Measurements from ENCODE around the gene PRR5L. TPM values are rescaled to one million over a fixed set of nuclear protein-coding genes. Genes with fewer than 3 reads are reported as not detected.

Gene PRR5L
- total and polyA plus RNA-seq, 2 experiments from 2014 or later, result 3.1 to 8.9 TPM

GRCh38 chr11:36257351-36257750 lies 38.7 kb upstream of the PRR5L start:
- Histone ChIP-seq H3K36me3 (ENCODE audit: insufficient read depth) (no peaks in the 10 kb centered on the region), H2AFZ (no peak overlapping the region), H3K9me2 (ENCODE audit: insufficient read depth) (no peaks in the 10 kb centered on the region), H3K4me2 (no peak overlapping the region), H3K4me3 (no peak overlapping the region), H3F3A (replicated peaks; ENCODE audit: low read depth) (no peaks in the 10 kb centered on the region), H4K20me1 (replicated peaks; ENCODE audit: insufficient read depth) (no peaks in the 10 kb centered on the region), H3K79me2 (replicated peaks; ENCODE audit: insufficient read depth) (no peaks in the 10 kb centered on the region), H3K27ac (ENCODE audit: low read depth) (no peak overlapping the region), H3K27me3 (ENCODE audit: insufficient read depth) (no peaks in the 10 kb centered on the region), H3K4me1 (ENCODE audit: insufficient read depth) (no peaks in the 10 kb centered on the region)
- no peak overlapping the region for H3K4me3 Mint-ChIP-seq
- peaks cover 9% of the 10 kb centered on the region for H3K4me1 Mint-ChIP-seq
- peaks cover 3% of the 10 kb centered on the region; the same call in 1 of the 3 replicates for H3K36me3 Mint-ChIP-seq (ENCODE audit: low read depth)
- peaks cover 11% of the 10 kb centered on the region for H3K27me3 Mint-ChIP-seq (ENCODE audit: insufficient read depth, low read depth, poor library complexity)
- ATAC-seq (no peak), DNase-seq (ENCODE audit: low spot score) (no peak)
- no peak for TF ChIP-seq CREB1 (CRISPR knock-in tag; IDR thresholded peaks at IDR 0.05; ENCODE audit: low read depth)
- TF ChIP-seq ZNF114 (CRISPR knock-in tag; IDR thresholded peaks at IDR 0.05), result no peak
- TF ChIP-seq JUNB (IDR thresholded peaks at IDR 0.05; ENCODE audit: unreplicated experiment), result no peak
- no peak for TF ChIP-seq POLR2AphosphoS5 (IDR thresholded peaks at IDR 0.05; ENCODE audit: low read depth)
- H3K9me3 Mint-ChIP-seq, result no peaks in the 10 kb centered on the region; the same call in 2 of the 3 replicates
- H3K27ac Mint-ChIP-seq, result no peak overlapping the region; the same call in 1 of the 2 replicates

GRCh38 chr11:36258730-36259360 lies 37.2 kb upstream of the PRR5L start:
- Mint-ChIP-seq H3K4me1 (peaks cover 9% of the 10 kb centered on the region), H3K27me3 (ENCODE audit: insufficient read depth, low read depth, poor library complexity) (peaks cover 18% of the 10 kb centered on the region), H3K36me3 (ENCODE audit: low read depth) (peaks cover 3% of the 10 kb centered on the region; the same call in 2 of the 3 replicates), H3K9me3 (no peaks in the 10 kb centered on the region; the same call in 2 of the 3 replicates), H3K27ac (no peak overlapping the region), H3K4me3 (no peak overlapping the region)
- H3K9me2 ChIP-seq (ENCODE audit: insufficient read depth), result no peaks in the 10 kb centered on the region
- peak; percentile 93 for ATAC-seq
- H3K79me2 ChIP-seq (replicated peaks; ENCODE audit: insufficient read depth), result no peaks in the 10 kb centered on the region
- H3K36me3 ChIP-seq (ENCODE audit: insufficient read depth), result no peaks in the 10 kb centered on the region
- TF ChIP-seq ZNF114 (CRISPR knock-in tag; IDR thresholded peaks at IDR 0.05), result no peak
- TF ChIP-seq EZH2phosphoT487 (IDR thresholded peaks at IDR 0.05; ENCODE audit: unreplicated experiment), result no peak
- TF ChIP-seq, protein P1, sequence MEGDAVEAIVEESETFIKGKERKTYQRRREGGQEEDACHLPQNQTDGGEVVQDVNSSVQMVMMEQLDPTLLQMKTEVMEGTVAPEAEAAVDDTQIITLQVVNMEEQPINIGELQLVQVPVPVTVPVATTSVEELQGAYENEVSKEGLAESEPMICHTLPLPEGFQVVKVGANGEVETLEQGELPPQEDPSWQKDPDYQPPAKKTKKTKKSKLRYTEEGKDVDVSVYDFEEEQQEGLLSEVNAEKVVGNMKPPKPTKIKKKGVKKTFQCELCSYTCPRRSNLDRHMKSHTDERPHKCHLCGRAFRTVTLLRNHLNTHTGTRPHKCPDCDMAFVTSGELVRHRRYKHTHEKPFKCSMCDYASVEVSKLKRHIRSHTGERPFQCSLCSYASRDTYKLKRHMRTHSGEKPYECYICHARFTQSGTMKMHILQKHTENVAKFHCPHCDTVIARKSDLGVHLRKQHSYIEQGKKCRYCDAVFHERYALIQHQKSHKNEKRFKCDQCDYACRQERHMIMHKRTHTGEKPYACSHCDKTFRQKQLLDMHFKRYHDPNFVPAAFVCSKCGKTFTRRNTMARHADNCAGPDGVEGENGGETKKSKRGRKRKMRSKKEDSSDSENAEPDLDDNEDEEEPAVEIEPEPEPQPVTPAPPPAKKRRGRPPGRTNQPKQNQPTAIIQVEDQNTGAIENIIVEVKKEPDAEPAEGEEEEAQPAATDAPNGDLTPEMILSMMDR (conservative IDR thresholded peaks at IDR 0.05; ENCODE audit: low read depth in 2 of 2), result peak; percentile 76 to 84
- no peak overlapping the region for H3K4me3 ChIP-seq
- no peaks in the 10 kb centered on the region for H3F3A ChIP-seq (replicated peaks; ENCODE audit: low read depth)
- H4K20me1 ChIP-seq (replicated peaks; ENCODE audit: insufficient read depth), result no peaks in the 10 kb centered on the region
- H3K27ac ChIP-seq (ENCODE audit: low read depth), result no peak overlapping the region
- peak; percentile 89 for DNase-seq (ENCODE audit: low spot score)
- 0 out of 2 replicates have a peak overlapping the region, but pooled peaks have one; percentile 65 for H2AFZ ChIP-seq
- no peak overlapping the region for H3K4me2 ChIP-seq
- H3K4me1 ChIP-seq (ENCODE audit: insufficient read depth), result no peaks in the 10 kb centered on the region
- no peaks in the 10 kb centered on the region for H3K27me3 ChIP-seq (ENCODE audit: insufficient read depth)

- TF ChIP-seq ZNF114 (CRISPR knock-in tag; IDR thresholded peaks at IDR 0.05), result no peak
- no peak for TF ChIP-seq ZNF331 (CRISPR knock-in tag; IDR thresholded peaks at IDR 0.05; ENCODE audit: low read depth)
- TF ChIP-seq, protein P1 (conservative IDR thresholded peaks at IDR 0.05; ENCODE audit: low read depth in 2 of 2), result no peak
- no peak for TF ChIP-seq NANOG (IDR thresholded peaks at IDR 0.05; ENCODE audit: borderline replicate concordance)
- TF ChIP-seq REST (IDR thresholded peaks at IDR 0.05; ENCODE audit: unreplicated experiment), result no peak
- no peak for TF ChIP-seq POLR2AphosphoS5 (IDR thresholded peaks at IDR 0.05; ENCODE audit: low read depth)
- no peak for TF ChIP-seq EZH2 (IDR thresholded peaks at IDR 0.05; ENCODE audit: low read depth, unreplicated experiment)
- Histone ChIP-seq H4K20me1 (replicated peaks; ENCODE audit: insufficient read depth) (no peaks in the 10 kb centered on the region), H3K4me1 (ENCODE audit: insufficient read depth) (no peaks in the 10 kb centered on the region), H3K4me2 (no peak overlapping the region), H3K4me3 (no peak overlapping the region), H3K27ac (ENCODE audit: low read depth) (no peak overlapping the region), H3K27me3 (ENCODE audit: insufficient read depth) (no peaks in the 10 kb centered on the region), H3F3A (replicated peaks; ENCODE audit: low read depth) (no peaks in the 10 kb centered on the region), H3K79me2 (replicated peaks; ENCODE audit: insufficient read depth) (no peaks in the 10 kb centered on the region), H2AFZ (no peak overlapping the region), H3K9me2 (ENCODE audit: insufficient read depth) (no peaks in the 10 kb centered on the region), H3K36me3 (ENCODE audit: insufficient read depth) (no peaks in the 10 kb centered on the region)
- H3K27me3 Mint-ChIP-seq (ENCODE audit: insufficient read depth, low read depth, poor library complexity), result peaks cover 18% of the 10 kb centered on the region
- no peak overlapping the region for H3K27ac Mint-ChIP-seq
- ATAC-seq (peak; percentile 14), DNase-seq (ENCODE audit: low spot score) (no peak)
- H3K4me3 Mint-ChIP-seq, result no peak overlapping the region
- peaks cover 15% of the 10 kb centered on the region for H3K4me1 Mint-ChIP-seq
- no peaks in the 10 kb centered on the region; the same call in 2 of the 3 replicates for H3K36me3 Mint-ChIP-seq (ENCODE audit: low read depth)
- no peaks in the 10 kb centered on the region; the same call in 2 of the 3 replicates for H3K9me3 Mint-ChIP-seq
Measured at GRCh38 chr11:36261094-36261493, 35.0 kb upstream of the PRR5L start.

Data from GM23338 (cell line).